T-helper 1 cell treated with Interleukin-12 subunit alpha and Interleukin-12 subunit beta and Interleukin-4 antibody, amounts not matched to agents 30 μg/mL and 1 μg/mL, for 36 hours (primary cell): ENCODE results near the gene SMAD7.

ENCODE experiments used
- H3K27ac Mint-ChIP-seq: one replicate; pipeline ENCODE4 v1.8.0; 2021; ENCODE audit warnings: mild to moderate bottlenecking, mixed read lengths
- H3K27me3 Mint-ChIP-seq: one replicate; pipeline ENCODE4 v1.8.0; 2021; ENCODE audit warnings: low read depth, mixed read lengths
- H3K36me3 Mint-ChIP-seq: one replicate; pipeline ENCODE4 v1.8.0; 2021; ENCODE audit warnings: low read depth, mixed read lengths
- H3K4me1 Mint-ChIP-seq: one replicate; pipeline ENCODE4 v1.8.0; 2021; ENCODE audit warnings: low read depth, mixed read lengths
- H3K4me3 Mint-ChIP-seq: one replicate; pipeline ENCODE4 v1.8.0; 2021; ENCODE audit warnings: mild to moderate bottlenecking, moderate library complexity, mixed read lengths
- H3K9me3 Mint-ChIP-seq: one replicate; pipeline ENCODE4 v1.8.0; 2021; ENCODE audit warnings: mixed read lengths

The SMAD7 gene

GRCh38 chr18:48990481-48991318 lies 39.9 kb upstream of the SMAD7 start:
- Mint-ChIP-seq H3K27ac (no peak overlapping the region), H3K27me3 (peaks cover 11% of the 10 kb centered on the region), H3K4me1 (no peaks in the 10 kb centered on the region), H3K4me3 (no peak overlapping the region), H3K9me3 (no peaks in the 10 kb centered on the region), H3K36me3 (no peaks in the 10 kb centered on the region)

GRCh38 chr18:48989304-48990303 lies 38.8 kb upstream of the SMAD7 start:
- Mint-ChIP-seq H3K4me3 (no peak overlapping the region), H3K9me3 (no peaks in the 10 kb centered on the region), H3K27ac (no peak overlapping the region), H3K27me3 (peaks cover 18% of the 10 kb centered on the region), H3K4me1 (no peaks in the 10 kb centered on the region), H3K36me3 (no peaks in the 10 kb centered on the region)

GRCh38 chr18:48988508-48989303 lies 37.9 kb upstream of the SMAD7 start:
- H3K4me1 Mint-ChIP-seq, result no peaks in the 10 kb centered on the region
- H3K4me3 Mint-ChIP-seq, result no peak overlapping the region
- H3K36me3 Mint-ChIP-seq, result no peaks in the 10 kb centered on the region
- H3K27ac Mint-ChIP-seq, result no peak overlapping the region
- no peaks in the 10 kb centered on the region for H3K9me3 Mint-ChIP-seq
- H3K27me3 Mint-ChIP-seq, result peaks cover 18% of the 10 kb centered on the region

- Mint-ChIP-seq H3K9me3 (no peaks in the 10 kb centered on the region), H3K4me3 (no peak overlapping the region), H3K27me3 (peaks cover 10% of the 10 kb centered on the region), H3K4me1 (no peaks in the 10 kb centered on the region), H3K36me3 (no peaks in the 10 kb centered on the region), H3K27ac (no peak overlapping the region)
These were observed 37.1 kb upstream of the SMAD7 start for GRCh38 chr18:48987821-48988220.

GRCh38 chr18:48986851-48987761 lies 36.3 kb upstream of the SMAD7 start:
- no peaks in the 10 kb centered on the region for H3K9me3 Mint-ChIP-seq
- H3K27me3 Mint-ChIP-seq, result peaks cover 11% of the 10 kb centered on the region
- H3K27ac Mint-ChIP-seq, result no peak overlapping the region
- H3K36me3 Mint-ChIP-seq, result no peaks in the 10 kb centered on the region
- no peak overlapping the region for H3K4me3 Mint-ChIP-seq
- H3K4me1 Mint-ChIP-seq, result peaks cover 3% of the 10 kb centered on the region

GRCh38 chr18:48985161-48985560 lies 34.4 kb upstream of the SMAD7 start:
- Mint-ChIP-seq H3K9me3 (no peaks in the 10 kb centered on the region), H3K27ac (no peak overlapping the region), H3K27me3 (peaks cover 19% of the 10 kb centered on the region), H3K4me1 (peaks cover 5% of the 10 kb centered on the region), H3K4me3 (no peak overlapping the region), H3K36me3 (no peaks in the 10 kb centered on the region)

GRCh38 chr18:48983793-48984437 lies 33.1 kb upstream of the SMAD7 start:
- Mint-ChIP-seq H3K27me3 (peaks cover 29% of the 10 kb centered on the region), H3K4me1 (peaks cover 8% of the 10 kb centered on the region), H3K36me3 (no peaks in the 10 kb centered on the region), H3K4me3 (no peak overlapping the region), H3K27ac (no peak overlapping the region), H3K9me3 (no peaks in the 10 kb centered on the region)

- Mint-ChIP-seq H3K36me3 (no peaks in the 10 kb centered on the region), H3K9me3 (no peaks in the 10 kb centered on the region), H3K4me1 (peaks cover 8% of the 10 kb centered on the region), H3K4me3 (no peak overlapping the region), H3K27me3 (peaks cover 37% of the 10 kb centered on the region), H3K27ac (no peak overlapping the region)
These were observed 31.5 kb upstream of the SMAD7 start for GRCh38 chr18:48982266-48982665.

GRCh38 chr18:48979944-48980890 lies 29.5 kb upstream of the SMAD7 start:
- peaks cover 45% of the 10 kb centered on the region for H3K27me3 Mint-ChIP-seq
- H3K36me3 Mint-ChIP-seq, result no peaks in the 10 kb centered on the region
- H3K9me3 Mint-ChIP-seq, result no peaks in the 10 kb centered on the region
- no peak overlapping the region for H3K4me3 Mint-ChIP-seq
- peaks cover 13% of the 10 kb centered on the region for H3K4me1 Mint-ChIP-seq
- no peak overlapping the region for H3K27ac Mint-ChIP-seq

- no peaks in the 10 kb centered on the region for H3K9me3 Mint-ChIP-seq
- H3K4me1 Mint-ChIP-seq, result peaks cover 13% of the 10 kb centered on the region
- peaks cover 61% of the 10 kb centered on the region for H3K27me3 Mint-ChIP-seq
- H3K36me3 Mint-ChIP-seq, result no peaks in the 10 kb centered on the region
- H3K4me3 Mint-ChIP-seq, result no peak overlapping the region
- no peak overlapping the region for H3K27ac Mint-ChIP-seq
These were observed 27.1 kb upstream of the SMAD7 start for GRCh38 chr18:48977914-48978313.

GRCh38 chr18:48975817-48976649 lies 25.3 kb upstream of the SMAD7 start:
- H3K4me1 Mint-ChIP-seq, result peaks cover 8% of the 10 kb centered on the region
- H3K27me3 Mint-ChIP-seq, result peaks cover 66% of the 10 kb centered on the region
- no peaks in the 10 kb centered on the region for H3K9me3 Mint-ChIP-seq
- no peaks in the 10 kb centered on the region for H3K36me3 Mint-ChIP-seq
- no peak overlapping the region for H3K27ac Mint-ChIP-seq
- H3K4me3 Mint-ChIP-seq, result peak overlapping the region; percentile 40
